HS-5 (cell line): ENCODE data around the gene GOLGA6L7.
"Not testable (repeated sequence)": the region's sequence is repeated elsewhere in the genome, so short reads cannot be mapped to it uniquely, and the experiment has no call there.

Experiments
- DNase-seq: peaks from one replicate; pipeline ENCODE4 v3.0.0-alpha.2; 2012; ENCODE audit warnings: low read depth

The GOLGA6L7 gene

DNA sequence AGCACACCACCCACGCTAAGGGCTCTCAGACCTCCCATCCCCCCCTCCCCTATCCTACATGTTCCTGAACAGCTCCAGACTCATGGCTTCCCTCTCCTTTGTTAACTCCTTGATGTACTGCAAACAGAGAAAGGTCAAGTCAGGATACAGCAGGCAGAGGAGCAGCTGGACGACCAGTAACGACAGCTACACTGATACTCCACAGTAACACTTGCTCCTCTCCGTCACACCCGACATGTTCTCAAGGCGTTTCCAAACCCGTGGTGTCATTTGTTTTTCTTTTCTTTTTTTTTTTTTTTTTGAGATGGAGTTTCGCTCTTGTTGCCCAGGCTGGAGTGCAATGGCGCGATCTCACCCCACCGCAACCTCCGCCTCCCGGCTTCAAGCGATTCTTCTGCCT lies 4.3 kb downstream of the GOLGA6L7 start:
- not testable (repeated sequence) for DNase-seq

- not testable (repeated sequence) for DNase-seq
Measured at GRCh38 chr15:28843520-28843919, 4.9 kb downstream of the GOLGA6L7 start.

DNA sequence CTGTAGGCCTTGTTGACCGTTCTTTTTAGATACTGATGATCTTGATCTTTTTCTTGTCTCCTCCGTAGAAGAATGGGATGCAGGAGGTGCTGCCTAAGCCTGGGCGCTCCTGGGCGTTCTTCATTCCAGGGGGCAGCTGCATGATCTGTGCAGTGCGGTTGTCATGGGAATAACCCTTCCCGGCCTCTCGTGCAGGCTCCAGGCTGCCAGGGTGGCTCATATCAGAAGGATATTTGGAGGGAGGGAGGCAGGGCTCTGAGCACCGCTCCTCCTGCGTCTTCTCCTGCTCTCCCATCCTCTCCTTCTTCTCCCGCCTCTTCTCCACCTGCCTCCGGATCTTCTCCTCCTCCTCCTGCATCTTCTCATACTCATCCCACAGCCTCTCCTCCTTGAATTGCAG lies 6.2 kb downstream of the GOLGA6L7 start:
- DNase-seq, result not testable (repeated sequence)

DNA sequence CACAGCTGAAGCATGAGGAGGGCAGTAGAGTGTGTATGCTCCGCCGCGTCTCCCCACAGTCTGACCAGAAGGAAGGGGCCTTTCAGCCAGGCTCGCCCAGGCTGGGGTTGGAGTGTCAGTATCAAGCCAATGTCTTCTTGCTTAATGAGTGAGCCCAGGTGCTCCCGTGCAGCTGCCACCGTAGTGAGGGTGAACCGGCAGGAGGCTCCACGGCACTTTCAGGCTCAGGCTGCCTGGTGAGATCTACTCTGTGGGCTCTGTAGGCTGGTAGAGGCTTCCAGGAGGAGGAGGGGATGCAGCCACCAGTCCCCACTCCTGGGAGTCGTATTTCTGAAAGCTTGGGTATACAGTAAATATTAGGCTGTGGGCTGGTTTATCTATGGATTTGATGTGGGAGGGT lies 8.2 kb downstream of the GOLGA6L7 start:
- DNase-seq, result not testable (repeated sequence)

DNA sequence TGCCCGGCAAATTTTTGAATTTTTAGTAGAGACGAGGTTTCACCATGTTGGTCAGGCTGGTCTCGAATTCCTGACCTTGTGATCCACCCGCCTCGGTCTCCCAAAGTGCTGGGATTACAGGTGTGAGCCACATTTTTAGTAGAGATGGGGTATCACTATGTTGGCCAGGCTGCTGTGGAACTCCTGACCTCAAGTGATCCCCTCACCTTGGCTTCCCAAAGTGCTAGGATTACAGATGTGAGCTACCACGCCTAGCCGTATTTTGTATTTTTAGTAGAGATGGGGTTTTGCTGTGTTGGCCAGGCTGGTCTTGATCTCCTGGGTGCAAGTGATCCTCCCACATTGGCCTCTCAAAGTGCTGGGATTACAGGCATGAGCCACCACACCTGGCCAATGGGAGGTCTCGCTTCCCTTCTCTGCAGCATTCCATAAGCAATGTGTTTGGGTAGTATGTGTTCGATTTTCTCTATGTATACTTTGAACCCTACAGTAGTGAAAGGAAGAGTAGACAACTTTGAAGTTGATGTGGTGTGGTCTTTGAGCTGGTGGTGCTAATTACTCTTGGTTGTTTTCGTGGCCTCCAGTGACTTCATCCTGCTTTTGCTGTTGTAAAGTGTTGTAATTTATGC lies 13.4 kb downstream of the GOLGA6L7 start:
- not testable (repeated sequence) for DNase-seq

DNA sequence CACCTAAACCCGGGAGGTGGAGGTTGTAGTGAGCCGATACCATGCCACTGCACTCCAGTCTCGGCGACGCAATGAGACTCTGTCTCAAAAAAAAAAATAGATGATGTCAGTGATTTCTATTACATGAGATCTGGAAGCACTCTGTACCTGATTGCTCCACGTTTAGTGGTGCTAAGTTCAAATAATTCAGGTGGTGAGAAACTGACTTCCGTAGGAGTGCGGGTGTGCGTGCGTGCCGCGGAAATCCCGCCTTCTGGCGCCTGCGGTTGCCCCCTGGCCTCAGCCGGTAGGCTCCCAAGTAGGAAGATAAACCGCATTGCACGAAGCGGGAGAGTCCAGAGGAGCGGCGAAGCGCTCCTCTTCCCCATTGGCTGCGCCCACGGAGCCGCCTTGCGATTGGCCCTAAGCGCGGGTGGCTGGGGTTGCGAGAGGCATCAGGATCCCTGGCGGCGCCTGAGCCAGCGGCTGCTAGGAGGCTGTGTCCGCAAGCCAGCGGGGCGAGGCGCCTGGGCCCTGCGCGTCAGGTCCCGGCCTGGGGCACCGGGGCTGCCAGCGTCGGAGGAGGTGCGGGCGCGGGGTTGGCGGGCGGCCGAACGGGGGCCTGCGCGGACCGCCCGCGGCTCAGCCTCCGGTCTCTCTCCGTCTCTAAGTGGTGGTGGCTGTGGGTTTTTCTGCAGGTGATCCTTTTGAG lies 16.4 kb downstream of the GOLGA6L7 start:
- DNase-seq, result not testable (repeated sequence)

- not testable (repeated sequence) for DNase-seq
Measured at GRCh38 chr15:28821420-28821819, 27.0 kb downstream of the GOLGA6L7 start.

GRCh38 chr15:28819930-28820295 lies 28.5 kb downstream of the GOLGA6L7 start:
- not testable (repeated sequence) for DNase-seq

GRCh38 chr15:28819019-28819929 lies 29.2 kb downstream of the GOLGA6L7 start:
- not testable (repeated sequence) for DNase-seq

DNA sequence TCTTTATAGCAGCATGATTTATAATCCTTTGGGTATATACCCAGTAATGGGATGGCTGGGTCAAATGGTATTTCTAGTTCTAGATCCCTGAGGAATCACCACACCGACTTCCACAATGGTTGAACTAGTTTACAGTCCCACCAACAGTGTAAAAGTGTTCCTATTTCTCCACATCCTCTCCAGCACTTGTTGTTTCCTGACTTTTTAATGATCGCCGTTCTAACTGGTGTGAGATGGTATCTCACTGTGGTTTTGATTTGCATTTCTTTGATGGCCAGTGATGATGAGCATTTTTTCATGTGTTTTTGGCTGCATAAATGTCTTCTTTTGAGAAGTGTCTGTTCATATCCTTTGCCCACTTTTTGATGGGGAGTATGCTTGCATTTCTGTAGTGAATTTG lies 30.3 kb downstream of the GOLGA6L7 start:
- DNase-seq, result not testable (repeated sequence)

GRCh38 chr15:28814059-28814458 lies 34.4 kb downstream of the GOLGA6L7 start:
- DNase-seq, result not testable (repeated sequence)

- not testable (repeated sequence) for DNase-seq
Measured at GRCh38 chr15:28813392-28813791, 35.1 kb downstream of the GOLGA6L7 start.

DNA sequence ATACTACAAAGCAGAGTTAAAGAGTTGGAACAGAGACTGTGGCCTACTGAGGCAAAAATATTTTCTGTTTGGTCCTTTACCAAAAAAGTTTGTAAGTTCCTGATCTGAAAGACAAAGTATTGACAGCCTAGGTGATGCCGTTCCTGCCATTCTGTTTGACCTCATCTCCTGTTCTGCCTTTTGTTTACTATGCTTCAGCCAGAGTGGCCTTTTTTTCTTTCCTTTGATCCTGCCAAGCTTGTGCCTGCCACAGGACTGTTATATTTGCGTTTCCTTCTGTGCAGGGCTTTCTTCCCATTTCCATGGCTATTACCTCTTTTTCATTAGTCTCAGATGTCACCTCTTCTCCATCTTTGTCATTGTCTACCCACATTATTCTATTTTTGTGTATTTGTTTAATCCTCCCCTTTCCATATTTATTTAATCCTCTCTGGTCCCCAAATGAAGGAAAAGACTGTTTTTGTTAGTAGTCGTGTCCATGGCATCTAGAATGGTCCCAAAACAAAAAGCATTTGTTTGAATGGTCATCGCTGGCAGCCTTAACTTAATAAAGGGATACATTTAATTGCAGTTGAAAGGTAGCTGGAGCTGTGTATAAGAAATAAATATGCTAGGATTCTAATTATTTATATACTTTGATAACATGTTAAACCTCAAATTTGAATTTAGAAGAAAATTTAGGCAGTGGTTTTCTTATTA lies 36.4 kb downstream of the GOLGA6L7 start:
- DNase-seq, result not testable (repeated sequence)

DNA sequence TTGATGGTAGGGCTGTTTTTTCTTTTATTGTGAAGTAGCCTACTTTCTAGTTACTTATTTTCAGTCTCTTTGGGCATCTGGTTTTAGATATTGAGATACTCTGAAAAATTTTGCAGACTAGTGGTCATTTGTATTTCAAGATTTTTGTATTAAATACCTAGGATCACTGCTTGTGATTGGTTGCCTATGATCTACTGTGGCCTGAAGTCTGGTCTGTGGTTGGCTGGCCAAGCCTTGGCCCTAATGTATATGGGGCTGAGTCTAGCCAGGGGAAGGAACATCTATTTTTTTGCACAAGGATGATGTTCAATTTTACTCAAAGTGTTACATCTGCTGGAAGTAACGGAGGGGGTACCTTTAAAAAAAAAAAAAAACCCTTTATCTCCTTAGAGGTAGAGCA lies 38.0 kb downstream of the GOLGA6L7 start:
- not testable (repeated sequence) for DNase-seq

GRCh38 chr15:28808136-28808535 lies 40.3 kb downstream of the GOLGA6L7 start:
- DNase-seq, result not testable (repeated sequence)

DNA sequence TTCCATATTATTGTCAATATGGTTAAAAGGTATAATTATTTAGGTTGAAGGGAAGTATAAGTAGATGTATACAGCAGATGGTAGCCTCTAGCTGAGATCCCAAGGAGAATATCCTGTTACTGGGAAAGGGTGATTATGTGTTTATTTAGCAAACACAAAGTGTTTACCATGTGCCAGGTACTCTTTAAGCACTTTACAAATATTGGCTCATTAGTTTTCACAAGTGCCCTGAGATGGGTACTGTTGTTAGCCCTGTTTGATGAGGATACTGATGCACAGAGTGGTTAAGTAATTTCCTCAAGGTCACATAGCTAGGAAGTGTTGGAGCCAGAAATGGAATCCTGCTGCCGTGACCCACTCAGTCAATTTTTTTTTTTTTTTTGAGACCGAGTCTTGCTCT lies 48.1 kb downstream of the GOLGA6L7 start:
- not testable (repeated sequence) for DNase-seq

DNA sequence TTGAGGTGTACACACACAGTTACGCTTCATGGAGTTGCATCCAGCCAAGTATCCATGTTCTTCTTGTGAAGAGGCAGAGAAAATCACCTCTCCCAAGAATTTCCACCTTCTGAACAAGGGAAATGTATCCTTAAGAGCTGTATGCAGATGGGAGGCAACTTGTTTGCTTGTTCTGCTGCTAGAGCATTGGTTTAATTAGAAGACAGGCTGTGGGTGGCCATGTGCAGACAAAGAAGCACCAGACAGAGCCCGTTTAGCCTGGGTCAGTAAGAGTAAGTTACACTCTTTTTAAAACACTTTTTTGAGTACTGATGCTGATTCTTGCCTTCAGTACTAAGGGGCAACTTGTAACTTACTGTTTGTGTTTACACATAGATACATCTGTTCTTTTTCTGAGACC lies 50.2 kb downstream of the GOLGA6L7 start:
- not testable (repeated sequence) for DNase-seq

DNA sequence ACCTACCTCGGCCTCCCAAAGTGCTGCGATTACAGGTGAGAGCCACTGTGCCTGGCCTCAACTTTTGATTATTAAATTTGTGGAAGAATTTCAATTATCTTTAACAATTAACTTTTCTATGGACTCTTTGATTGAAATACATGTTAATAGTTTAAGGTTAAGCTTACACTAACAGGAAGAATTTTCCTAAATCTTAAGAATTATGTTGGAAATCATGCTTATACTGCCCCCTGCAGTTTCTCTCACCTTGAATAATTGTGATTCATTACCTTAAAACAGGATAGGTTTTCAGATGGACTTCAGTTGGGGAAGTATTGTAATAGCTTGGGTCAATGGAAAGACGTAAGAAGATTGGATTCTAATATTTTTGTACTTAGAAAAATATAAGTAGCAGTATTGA lies 54.2 kb downstream of the GOLGA6L7 start:
- DNase-seq, result not testable (repeated sequence)
